OCI-LY7 (cell line): Measurements from ENCODE around the gene RPS6KA2. TPM values are rescaled to one million over a fixed set of nuclear protein-coding genes. Genes with fewer than 3 reads are reported as not detected.

Source experiments
- BruUV-seq: library from RNA; stranded (reverse); fragments of 400-500 nt; replicated peaks from 2 replicates; lab custom pipeline; 2021; lab: Mats Ljungman, UMichigan
- CTCF ChIA-PET: fragments of 300-600 bp; sonication (Branson Sonifier 250); formaldehyde crosslinking; loops from one replicate; lab custom pipeline; 2022; ENCODE audit warnings: antibody characterized with exemption; ENCODE audit not compliant: unreplicated experiment; lab: Charles Lee
- POLR2A ChIA-PET: fragments of 300-600 bp; sonication (Branson Sonifier 250); formaldehyde crosslinking; loops from one replicate; lab custom pipeline; 2022; ENCODE audit warnings: antibody characterized with exemption; lab: Charles Lee
- DNase-seq: peaks from one replicate; pipeline ENCODE4 v3.0.0-alpha.2; 2015; ENCODE audit warnings: low spot score
- H2AFZ ChIP-seq: fragments of 200-600 bp; sonication (generic), shearing (Covaris generic); 2 replicates; pipeline ENCODE4 v1.6.1; 2014; ENCODE audit warnings: mild to moderate bottlenecking, antibody characterized with exemption, low read length, moderate library complexity
- H3K27ac ChIP-seq: fragments of 200-600 bp; sonication (generic); 2 replicates; pipeline ENCODE4 v1.5.1; 2014; ENCODE audit warnings: mixed run types, low read depth, mild to moderate bottlenecking, moderate library complexity, low read length, inconsistent platforms; ENCODE audit not compliant: poor library complexity, severe bottlenecking
- H3K36me3 ChIP-seq: fragments of 200-600 bp; sonication (generic); 2 replicates; pipeline ENCODE4 v1.6.1; 2014; ENCODE audit warnings: mild to moderate bottlenecking, antibody characterized with exemption, low read length, moderate library complexity, mixed read lengths; ENCODE audit not compliant: insufficient read depth
- H3K4me1 ChIP-seq: fragments of 200-600 bp; sonication (generic); 2 replicates; pipeline ENCODE4 v1.5.1; 2014; ENCODE audit warnings: mild to moderate bottlenecking, low read length; ENCODE audit not compliant: insufficient read depth, poor library complexity, severe bottlenecking
- H3K4me2 ChIP-seq: fragments of 200-600 bp; sonication (generic); 2 replicates; pipeline ENCODE4 v1.6.1; 2014; ENCODE audit warnings: mild to moderate bottlenecking, low read length
- H3K4me3 ChIP-seq: fragments of 200-600 bp; sonication (generic); 2 replicates; pipeline ENCODE4 v1.5.1; 2014; ENCODE audit warnings: mild to moderate bottlenecking, low read depth, low read length; ENCODE audit not compliant: poor library complexity, severe bottlenecking
- H3K79me2 ChIP-seq: fragments of 200-600 bp; sonication (generic); 2 replicates; pipeline ENCODE4 v1.6.1; 2016; ENCODE audit warnings: low read depth, mild to moderate bottlenecking, low read length, moderate library complexity, mixed read lengths; ENCODE audit not compliant: insufficient read depth
- H3K9me2 ChIP-seq: fragments of 200-600 bp; sonication (generic); 2 replicates; pipeline ENCODE4 v1.6.1; 2016; ENCODE audit warnings: mild to moderate bottlenecking, low read length, mixed read lengths; ENCODE audit not compliant: insufficient read depth
- H3K9me3 ChIP-seq: fragments of 200-600 bp; sonication (generic); 2 replicates; pipeline ENCODE4 v1.6.1; 2014; ENCODE audit warnings: mild to moderate bottlenecking, mixed run types, low read length, mixed read lengths
- H4K20me1 ChIP-seq: fragments of 200-600 bp; sonication (generic); 2 replicates; pipeline ENCODE4 v1.6.1; 2014; ENCODE audit warnings: mild to moderate bottlenecking, antibody characterized with exemption, low read length, moderate library complexity, mixed read lengths; ENCODE audit not compliant: insufficient read depth
- EZH2phosphoT487 ChIP-seq: fragments of 200-600 bp; sonication (generic); IDR thresholded peaks from 2 replicates; pipeline ENCODE4 v1.6.1; 2018; ENCODE audit warnings: low read depth, borderline replicate concordance, mild to moderate bottlenecking, mixed run types, antibody characterized with exemption, low read length, moderate library complexity, mixed read lengths
- intact Hi-C: fragments of 100-400 bp; cut with micrococcal nuclease; formaldehyde crosslinking; loops from one replicate; pipeline ENCODE4 v1.10.0; 2022; ENCODE audit not compliant: unreplicated experiment
- total RNA-seq, 2 experiments: library from RNA; depleted of rRNA in 1 of 2; stranded (reverse); fragments of >200 nt in 1 of 2; shearing (Covaris generic) in 1 of 2; gene quantifications; 2 replicates each; pipeline ENCODE4 v1.2.3, GENCODE V29; 2014 to 2022
- TF ChIP-seq, protein P1 (sequence below): fragments of 200-600 bp; sonication (generic); conservative IDR thresholded peaks from 2 replicates; pipeline ENCODE4 v1.5.1; 2014; ENCODE audit warnings: mild to moderate bottlenecking, antibody characterized with exemption, low read length, moderate library complexity, mixed read lengths

RPS6KA2 gene
- total RNA-seq, 2 experiments from 2014 or later, result 0.69 to 1.9 TPM

DNA sequence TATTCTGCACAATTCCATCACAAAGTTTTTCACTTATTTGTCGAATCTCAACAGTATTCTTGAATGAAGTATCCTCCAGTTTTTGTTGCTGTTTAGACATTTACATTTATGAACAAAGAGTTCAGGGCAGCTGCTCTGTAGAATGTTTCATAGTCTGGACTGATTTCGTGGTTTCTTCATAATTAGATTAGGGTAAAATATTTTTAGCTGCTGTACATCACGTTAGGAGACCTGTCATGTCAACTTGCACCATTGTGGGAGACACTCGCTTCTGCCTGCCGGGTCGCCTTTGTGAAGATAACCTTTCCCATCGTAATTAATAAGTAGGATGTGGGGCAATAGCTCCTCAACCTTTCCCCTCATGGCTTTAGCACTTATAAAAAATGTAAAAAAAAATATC, 27.5 kb upstream of the RPS6KA2 start:
- ChIA-PET POLR2A (interaction anchor here (2.1 kb wide), 1 partner anchor 11 kb away, joined by 5 read pairs; no protein-coding TSS in a partner anchor), CTCF (no interaction called here)
- Histone ChIP-seq H3K9me2 (no peaks in the 10 kb centered on the region), H3K36me3 (no peaks in the 10 kb centered on the region), H3K27ac (no peak overlapping the region), H2AFZ (no peak overlapping the region), H3K9me3 (no peaks in the 10 kb centered on the region), H3K4me2 (no peak overlapping the region), H3K4me1 (no peaks in the 10 kb centered on the region), H3K4me3 (no peak overlapping the region), H3K79me2 (no peaks in the 10 kb centered on the region), H4K20me1 (no peaks in the 10 kb centered on the region)
- DNase-seq, result no peak
- intact Hi-C loops, result no loop called here
- TF ChIP-seq, protein P1, sequence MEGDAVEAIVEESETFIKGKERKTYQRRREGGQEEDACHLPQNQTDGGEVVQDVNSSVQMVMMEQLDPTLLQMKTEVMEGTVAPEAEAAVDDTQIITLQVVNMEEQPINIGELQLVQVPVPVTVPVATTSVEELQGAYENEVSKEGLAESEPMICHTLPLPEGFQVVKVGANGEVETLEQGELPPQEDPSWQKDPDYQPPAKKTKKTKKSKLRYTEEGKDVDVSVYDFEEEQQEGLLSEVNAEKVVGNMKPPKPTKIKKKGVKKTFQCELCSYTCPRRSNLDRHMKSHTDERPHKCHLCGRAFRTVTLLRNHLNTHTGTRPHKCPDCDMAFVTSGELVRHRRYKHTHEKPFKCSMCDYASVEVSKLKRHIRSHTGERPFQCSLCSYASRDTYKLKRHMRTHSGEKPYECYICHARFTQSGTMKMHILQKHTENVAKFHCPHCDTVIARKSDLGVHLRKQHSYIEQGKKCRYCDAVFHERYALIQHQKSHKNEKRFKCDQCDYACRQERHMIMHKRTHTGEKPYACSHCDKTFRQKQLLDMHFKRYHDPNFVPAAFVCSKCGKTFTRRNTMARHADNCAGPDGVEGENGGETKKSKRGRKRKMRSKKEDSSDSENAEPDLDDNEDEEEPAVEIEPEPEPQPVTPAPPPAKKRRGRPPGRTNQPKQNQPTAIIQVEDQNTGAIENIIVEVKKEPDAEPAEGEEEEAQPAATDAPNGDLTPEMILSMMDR, result no peak
- no peak for TF ChIP-seq EZH2phosphoT487
- no TSS peak for BruUV-seq

DNA sequence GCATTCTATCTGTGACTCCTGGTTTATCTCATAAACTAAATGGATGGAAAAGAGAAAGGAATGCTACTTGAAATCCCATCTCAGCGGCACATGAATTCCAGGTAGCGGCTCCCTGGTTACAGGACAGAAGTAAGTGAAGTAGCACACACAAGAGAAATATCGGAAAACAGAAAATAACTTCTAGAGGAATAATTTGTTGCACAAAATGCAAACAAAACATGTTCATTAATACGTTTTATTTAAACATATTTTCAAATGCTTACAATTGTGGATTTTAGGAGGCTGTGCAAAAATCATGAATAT, 26.5 kb upstream of the RPS6KA2 start:
- no peaks in the 10 kb centered on the region for H3K4me1 ChIP-seq

More for the DNA sequence above, 26.5 kb upstream of the RPS6KA2 start:
- no TSS peak for BruUV-seq
- H3K36me3 ChIP-seq, result no peaks in the 10 kb centered on the region
- intact Hi-C loops, result no loop called here
- no peak overlapping the region for H2AFZ ChIP-seq
- no peaks in the 10 kb centered on the region for H3K79me2 ChIP-seq
- H3K9me3 ChIP-seq, result no peaks in the 10 kb centered on the region
- ChIA-PET POLR2A (interaction anchor here (0.7 to 2.1 kb wide), 2 partner anchors 12 to 791 kb away, joined by 3 to 5 read pairs; no protein-coding TSS in a partner anchor), CTCF (no interaction called here)
- DNase-seq, result no peak
- no peak overlapping the region for H3K4me2 ChIP-seq
- no peak overlapping the region for H3K27ac ChIP-seq
- no peaks in the 10 kb centered on the region for H4K20me1 ChIP-seq
- no peaks in the 10 kb centered on the region for H3K9me2 ChIP-seq
- no peak for TF ChIP-seq EZH2phosphoT487
- TF ChIP-seq, protein P1, result no peak
- H3K4me3 ChIP-seq, result no peak overlapping the region
